ENCODE measurements around the gene TNNI3.
"Not testable (repeated sequence)": the region's sequence is repeated elsewhere in the genome, so short reads cannot be mapped to it uniquely, and the experiment has no call there.

Gene TNNI3

DNA sequence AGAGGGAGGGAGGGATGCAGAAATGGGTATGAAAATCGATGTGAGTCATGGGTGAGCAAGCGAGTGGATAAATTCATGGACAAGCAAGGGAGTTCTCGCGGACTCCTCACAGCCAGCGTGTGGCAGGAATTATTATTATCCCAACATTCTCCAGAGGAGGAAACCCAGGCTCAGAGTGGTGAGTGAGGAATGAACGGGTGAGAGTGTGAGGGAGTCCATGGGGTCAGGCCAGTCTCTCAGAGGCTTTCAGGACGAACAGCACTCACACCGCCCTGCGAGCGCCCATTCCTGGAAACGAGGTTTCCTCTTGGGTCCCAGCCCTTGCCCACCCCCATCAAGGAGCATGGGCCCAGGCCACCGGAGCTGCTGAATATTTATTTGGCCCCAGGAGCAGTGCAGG is 15.2 kb upstream of the TNNI3 start:
- H3K9me3 ChIP-seq (ENCODE audit: insufficient read depth, low read length): no peaks in the 10 kb centered on the region
- DNase-seq (ENCODE audit: low read depth, low spot score): no peak
- no peaks in the 10 kb centered on the region for H3K36me3 ChIP-seq (ENCODE audit: insufficient read depth, insufficient read length, low read length)
- peak overlapping the region; percentile 24 for H3K9ac ChIP-seq (ENCODE audit: insufficient read length, low read depth)
- peaks cover 28% of the 10 kb centered on the region for H3K27me3 ChIP-seq (ENCODE audit: insufficient read depth, insufficient read length)
- H3K4me3 ChIP-seq (ENCODE audit: insufficient read length, low read depth): peak overlapping the region; percentile 62
- H3K4me1 ChIP-seq (ENCODE audit: insufficient read depth, insufficient read length): peaks cover 12% of the 10 kb centered on the region
- TF ChIP-seq YY1 (IDR thresholded peaks at IDR 0.05; ENCODE audit: insufficient read depth, insufficient read length) (no peak), ZNF274 (IDR thresholded peaks at IDR 0.05; ENCODE audit: low read depth, low read length) (no peak), SUZ12 (IDR thresholded peaks at IDR 0.05; ENCODE audit: extremely low read depth, insufficient read depth, insufficient read length) (no peak)

DNA sequence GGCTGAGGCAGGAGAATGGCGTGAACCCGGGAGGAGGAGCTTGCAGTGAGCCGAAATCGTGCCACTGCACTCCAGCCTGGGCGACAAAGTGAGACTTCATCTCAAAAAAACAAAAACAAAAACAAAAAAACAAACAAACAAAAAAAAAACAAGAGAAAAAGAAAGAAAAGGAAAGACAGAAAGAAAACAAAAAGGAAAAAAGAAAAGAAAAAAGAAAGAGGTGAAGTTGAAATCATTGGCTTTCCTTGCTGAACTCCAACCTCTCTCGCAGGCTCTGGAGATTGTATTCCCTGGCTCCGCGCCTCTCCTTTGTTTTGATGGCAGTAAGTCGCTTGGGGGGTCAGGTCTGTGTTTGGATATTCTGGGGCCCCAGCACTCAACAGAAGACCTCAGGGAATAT is 14.8 kb upstream of the TNNI3 start:
- H3K4me3 ChIP-seq (ENCODE audit: insufficient read length, low read depth); H3K36me3 ChIP-seq (ENCODE audit: insufficient read depth, insufficient read length, low read length); H3K9me3 ChIP-seq (ENCODE audit: insufficient read depth, low read length); H3K9ac ChIP-seq (ENCODE audit: insufficient read length, low read depth); DNase-seq (ENCODE audit: low read depth, low spot score): not testable (repeated sequence)
- Histone ChIP-seq H3K4me1 (ENCODE audit: insufficient read depth, insufficient read length) (peaks cover 12% of the 10 kb centered on the region), H3K27me3 (ENCODE audit: insufficient read depth, insufficient read length) (peaks cover 31% of the 10 kb centered on the region)

DNA sequence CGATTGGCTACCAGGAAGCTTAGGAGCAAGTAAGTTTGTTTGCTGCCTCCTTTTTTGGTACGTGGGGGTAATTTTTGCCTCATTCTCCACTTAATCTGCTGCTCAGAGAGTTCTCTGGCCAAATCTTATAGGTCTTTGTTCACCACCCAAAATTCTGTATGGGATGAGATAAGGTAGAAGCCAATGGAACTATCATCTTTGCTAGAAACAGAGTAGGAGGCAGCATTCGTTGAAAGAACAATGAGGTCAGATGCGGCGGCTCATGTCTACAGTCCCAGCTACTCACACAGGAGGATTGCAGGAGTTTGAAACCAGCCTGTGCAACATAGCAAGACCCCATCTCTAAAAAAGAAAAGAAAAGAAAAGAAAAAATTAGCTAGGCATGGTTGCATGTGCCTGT is 13.9 kb upstream of the TNNI3 start:
- no peak for DNase-seq (ENCODE audit: low read depth, low spot score)
- TF ChIP-seq ZNF274 (IDR thresholded peaks at IDR 0.05; ENCODE audit: low read depth, low read length) (no peak), YY1 (IDR thresholded peaks at IDR 0.05; ENCODE audit: insufficient read depth, insufficient read length) (no peak), SUZ12 (IDR thresholded peaks at IDR 0.05; ENCODE audit: extremely low read depth, insufficient read depth, insufficient read length) (no peak)

DNA sequence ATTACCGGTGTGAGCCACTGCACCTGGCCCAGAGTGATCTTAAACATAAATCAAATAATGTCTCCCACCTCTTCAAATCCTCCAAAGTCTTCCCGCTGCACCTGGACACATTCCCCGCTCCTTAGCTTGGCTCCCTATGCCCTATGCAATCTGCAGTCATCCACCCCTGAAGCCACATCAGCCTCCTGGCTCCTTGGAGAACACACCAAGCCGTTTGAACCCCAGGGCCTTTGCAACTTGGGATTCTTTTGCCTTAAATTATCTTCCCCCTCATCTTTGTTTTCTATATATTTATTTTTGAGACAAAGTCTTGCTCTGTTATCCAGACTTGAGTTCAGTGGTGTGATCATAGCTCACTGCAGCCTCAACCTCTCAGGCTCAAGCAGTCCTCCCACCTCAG is 11.6 kb upstream of the TNNI3 start:
- H3K27me3 ChIP-seq (ENCODE audit: insufficient read depth, insufficient read length): peaks cover 31% of the 10 kb centered on the region
- no peak for TF ChIP-seq YY1 (IDR thresholded peaks at IDR 0.05; ENCODE audit: insufficient read depth, insufficient read length)
- no peak for TF ChIP-seq ZNF274 (IDR thresholded peaks at IDR 0.05; ENCODE audit: low read depth, low read length)
- H3K4me1 ChIP-seq (ENCODE audit: insufficient read depth, insufficient read length): peaks cover 5% of the 10 kb centered on the region
- H3K4me3 ChIP-seq (ENCODE audit: insufficient read length, low read depth): no peak overlapping the region
- DNase-seq (ENCODE audit: low read depth, low spot score): no peak
- no peaks in the 10 kb centered on the region for H3K36me3 ChIP-seq (ENCODE audit: insufficient read depth, insufficient read length, low read length)
- H3K9me3 ChIP-seq (ENCODE audit: insufficient read depth, low read length): no peaks in the 10 kb centered on the region
- no peak overlapping the region for H3K9ac ChIP-seq (ENCODE audit: insufficient read length, low read depth)

More for the DNA sequence above, 13.9 kb upstream of the TNNI3 start:
- Histone ChIP-seq H3K9ac (ENCODE audit: insufficient read length, low read depth) (no peak overlapping the region), H3K27me3 (ENCODE audit: insufficient read depth, insufficient read length) (peaks cover 31% of the 10 kb centered on the region), H3K36me3 (ENCODE audit: insufficient read depth, insufficient read length, low read length) (no peaks in the 10 kb centered on the region), H3K4me3 (ENCODE audit: insufficient read length, low read depth) (no peak overlapping the region), H3K4me1 (ENCODE audit: insufficient read depth, insufficient read length) (peaks cover 12% of the 10 kb centered on the region), H3K9me3 (ENCODE audit: insufficient read depth, low read length) (no peaks in the 10 kb centered on the region)

DNA sequence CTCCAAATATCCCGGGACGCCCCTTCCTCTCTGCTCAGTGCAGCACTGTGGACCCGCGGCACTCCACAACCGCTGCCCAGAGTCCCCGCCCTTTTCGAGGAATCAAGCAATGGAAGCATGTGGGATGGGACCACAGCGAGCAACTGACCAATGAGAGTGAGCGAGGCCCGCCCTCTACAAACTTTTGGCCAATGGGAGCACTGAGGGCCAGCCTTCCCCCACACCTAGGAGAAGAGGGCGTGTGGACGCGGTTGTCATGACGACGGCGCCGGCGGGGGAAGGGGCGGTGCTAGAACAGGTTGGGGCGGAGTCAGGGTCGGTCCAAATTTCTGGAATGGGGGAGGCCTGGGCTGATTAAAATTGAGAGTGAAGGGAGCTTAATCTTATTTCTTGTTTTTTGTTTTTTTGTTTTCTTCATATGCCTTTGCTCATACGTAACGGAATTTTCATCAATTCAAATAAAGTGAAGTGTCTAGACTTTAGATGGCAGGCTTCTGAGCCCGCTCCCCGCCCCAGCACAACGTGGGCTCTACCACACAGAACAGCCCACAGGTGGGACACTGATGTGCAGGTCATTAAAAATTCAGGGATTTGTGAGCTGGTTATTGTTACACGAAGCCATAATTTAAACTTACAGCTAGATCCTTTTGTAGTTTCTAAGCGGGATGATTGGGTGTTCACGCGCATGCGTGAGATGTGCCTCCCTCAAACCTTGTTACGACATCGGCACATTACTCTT is 9.2 kb upstream of the TNNI3 start, which contains the start of gene DNAAF3:
Gene DNAAF3 (minus strand): TSS at position 84 of the 739 bp plus-strand sequence. CDS start 200 bp downstream, outside the sequence.
- Histone ChIP-seq H3K27me3 (ENCODE audit: insufficient read depth, insufficient read length) (peaks cover 21% of the 10 kb centered on the region), H3K4me3 (ENCODE audit: insufficient read length, low read depth) (peak within 1 kb of the TSS; percentile 44), H3K4me1 (ENCODE audit: insufficient read depth, insufficient read length) (peaks cover 2% of the 10 kb centered on the region), H3K36me3 (ENCODE audit: insufficient read depth, insufficient read length, low read length) (no peaks in the 10 kb centered on the region), H3K9me3 (ENCODE audit: insufficient read depth, low read length) (no peaks in the 10 kb centered on the region), H3K9ac (ENCODE audit: insufficient read length, low read depth) (no peak within 1 kb of the TSS)
- TF ChIP-seq ZNF274 (IDR thresholded peaks at IDR 0.05; ENCODE audit: low read depth, low read length): no peak
- TF ChIP-seq YY1 (IDR thresholded peaks at IDR 0.05; ENCODE audit: insufficient read depth, insufficient read length): no peak
- no peak for TF ChIP-seq SUZ12 (IDR thresholded peaks at IDR 0.05; ENCODE audit: extremely low read depth, insufficient read depth, insufficient read length)
- peak; percentile 91 for DNase-seq (ENCODE audit: low read depth, low spot score)

DNA sequence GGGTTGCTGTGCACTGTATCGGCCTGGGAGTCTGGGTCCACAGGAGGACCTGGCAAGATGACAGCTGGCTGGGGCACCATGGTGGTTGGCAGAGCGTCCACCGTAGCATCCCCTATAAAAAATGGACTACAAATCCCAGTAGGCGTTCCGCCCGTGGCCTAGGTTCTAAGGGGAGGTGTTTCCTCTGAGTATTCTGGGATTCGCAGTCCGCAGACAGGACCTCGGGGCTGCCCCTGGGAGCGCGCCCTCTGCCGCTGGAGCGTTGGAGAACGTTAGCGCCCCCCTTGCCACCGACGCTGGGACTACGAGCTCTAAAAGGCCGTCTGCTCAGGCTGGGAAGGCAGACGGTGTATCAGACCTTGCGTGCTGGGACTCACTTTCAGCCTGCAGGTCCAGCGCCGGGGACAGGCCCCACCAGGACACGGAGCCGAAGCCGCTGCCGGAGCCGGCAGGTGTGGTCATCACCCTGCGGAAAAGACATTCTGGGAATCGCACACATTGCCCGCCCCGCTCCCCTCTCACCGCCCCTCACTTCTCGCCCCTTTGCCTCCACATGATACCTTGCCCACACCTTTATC is 8.5 kb upstream of the TNNI3 start:
- TF ChIP-seq YY1 (IDR thresholded peaks at IDR 0.05; ENCODE audit: insufficient read depth, insufficient read length) (no peak), SUZ12 (IDR thresholded peaks at IDR 0.05; ENCODE audit: extremely low read depth, insufficient read depth, insufficient read length) (no peak), ZNF274 (IDR thresholded peaks at IDR 0.05; ENCODE audit: low read depth, low read length) (no peak)
- Histone ChIP-seq H3K4me1 (ENCODE audit: insufficient read depth, insufficient read length) (peaks cover 2% of the 10 kb centered on the region), H3K9me3 (ENCODE audit: insufficient read depth, low read length) (no peaks in the 10 kb centered on the region), H3K27me3 (ENCODE audit: insufficient read depth, insufficient read length) (peaks cover 14% of the 10 kb centered on the region), H3K4me3 (ENCODE audit: insufficient read length, low read depth) (peak overlapping the region; percentile 44), H3K36me3 (ENCODE audit: insufficient read depth, insufficient read length, low read length) (no peaks in the 10 kb centered on the region), H3K9ac (ENCODE audit: insufficient read length, low read depth) (no peak overlapping the region)
- DNase-seq (ENCODE audit: low read depth, low spot score): peak; percentile 85

DNA sequence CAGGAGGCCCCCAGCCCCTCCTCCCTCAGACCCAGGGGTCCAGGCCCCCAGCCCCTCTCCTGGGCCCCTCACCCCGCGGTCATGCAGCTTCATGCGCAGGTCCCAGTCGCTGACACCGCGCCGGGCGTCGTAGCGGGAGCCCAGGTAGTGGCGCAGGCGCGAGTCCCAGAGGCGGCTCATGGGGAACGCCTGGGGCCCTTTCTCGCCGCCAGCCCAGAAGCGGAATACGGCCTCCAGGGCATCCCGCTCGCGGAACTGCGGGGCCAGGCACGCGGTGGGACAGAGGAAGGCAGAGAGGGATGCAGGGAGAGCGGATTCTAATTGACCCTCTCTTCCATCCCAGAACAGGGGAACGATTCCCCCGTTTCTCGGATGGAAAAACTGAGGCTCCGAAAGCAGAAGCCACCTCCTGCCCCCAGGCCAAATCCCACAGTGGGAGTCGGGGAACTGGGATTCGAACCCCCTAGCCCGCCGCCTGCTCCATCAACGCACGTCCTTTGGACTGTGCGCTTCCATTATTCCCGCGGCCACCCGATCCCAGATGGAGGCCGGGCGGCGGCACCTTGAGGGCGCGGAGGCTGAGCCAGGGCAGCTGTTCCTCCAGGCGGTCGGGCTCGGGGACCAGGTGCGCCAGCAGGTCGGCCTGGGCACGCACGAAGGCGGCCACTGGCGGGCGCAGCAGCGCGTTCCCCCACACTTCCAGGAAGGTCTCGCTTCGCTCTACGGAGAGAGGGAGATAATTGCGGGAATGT is 4.2 kb upstream of the TNNI3 start:
- peaks cover 7% of the 10 kb centered on the region for H3K4me1 ChIP-seq (ENCODE audit: insufficient read depth, insufficient read length)
- no peak overlapping the region for H3K4me3 ChIP-seq (ENCODE audit: insufficient read length, low read depth)
- H3K36me3 ChIP-seq (ENCODE audit: insufficient read depth, insufficient read length, low read length): no peaks in the 10 kb centered on the region
- no peaks in the 10 kb centered on the region for H3K9me3 ChIP-seq (ENCODE audit: insufficient read depth, low read length)
- no peak overlapping the region for H3K9ac ChIP-seq (ENCODE audit: insufficient read length, low read depth)
- TF ChIP-seq YY1 (IDR thresholded peaks at IDR 0.05; ENCODE audit: insufficient read depth, insufficient read length) (no peak), SUZ12 (IDR thresholded peaks at IDR 0.05; ENCODE audit: extremely low read depth, insufficient read depth, insufficient read length) (no peak), ZNF274 (IDR thresholded peaks at IDR 0.05; ENCODE audit: low read depth, low read length) (no peak)
- no peak for DNase-seq (ENCODE audit: low read depth, low spot score)
- no peaks in the 10 kb centered on the region for H3K27me3 ChIP-seq (ENCODE audit: insufficient read depth, insufficient read length)

All from NT2/D1 (cell line).